Endothelial cell of umbilical vein (primary cell): ENCODE results near the gene ABCA7. TPM values are rescaled to one million over a fixed set of nuclear protein-coding genes. Genes with fewer than 3 reads are reported as not detected.

Experiments used
- BruUV-seq: library from RNA; stranded (reverse); fragments of 400-500 nt; replicated peaks from 2 replicates; lab custom pipeline; 2021; lab: Mats Ljungman, UMichigan
- CTCF ChIA-PET: fragments of 300-600, 350-600 bp; sonication (Branson Sonifier 250); formaldehyde crosslinking; loops from one replicate; lab custom pipeline; 2021; ENCODE audit warnings: antibody characterized with exemption, inconsistent platforms; lab: Charles Lee
- POLR2A ChIA-PET: fragments of 300-600, 350-600 bp; sonication (Branson Sonifier 250); formaldehyde crosslinking; loops from one replicate; lab custom pipeline; 2021; ENCODE audit warnings: antibody characterized with exemption, inconsistent platforms; lab: Charles Lee
- DNase-seq: peaks from one replicate; pipeline ENCODE4 v3.0.0-alpha.2; 2011; ENCODE audit warnings: low read depth, low spot score
- FAIRE-seq: peaks from 2 replicates; lab custom pipeline; 2011; peaks lifted over from hg19 to GRCh38; lab: Jason Lieb, UNC
- H2AFZ ChIP-seq: 2 replicates; pipeline ENCODE4 v1.6.0; 2012; ENCODE audit warnings: low read depth, low read length, control low read depth, inconsistent platforms
- H3K27ac ChIP-seq: 2 replicates; pipeline ENCODE4 v1.5.1; 2011; ENCODE audit warnings: low read depth, mild to moderate bottlenecking, control low read depth, low read length, moderate library complexity; ENCODE audit not compliant: insufficient read depth
- H3K27me3 ChIP-seq, 2 experiments: 2 replicates each; pipeline versions ENCODE4 v1.6.0 to v1.6.1; 2011; ENCODE audit warnings: low read length in 2 of 2, mixed read lengths in 1 of 2; ENCODE audit not compliant: control insufficient read depth in 2 of 2, insufficient read depth in 2 of 2
- H3K36me3 ChIP-seq, 2 experiments: 2 replicates in 1 of 2; 3 replicates in 1 of 2; pipeline ENCODE4 v1.5.1; 2011; ENCODE audit warnings: low read length in 2 of 2, mild to moderate bottlenecking in 1 of 2, moderate library complexity in 1 of 2; ENCODE audit not compliant: control insufficient read depth in 2 of 2, insufficient read depth in 2 of 2; ENCODE audit errors: extremely low read depth in 1 of 2
- H3K4me1 ChIP-seq: 3 replicates; pipeline ENCODE4 v1.5.1; 2011; ENCODE audit warnings: mild to moderate bottlenecking, low read length; ENCODE audit not compliant: control insufficient read depth, insufficient read depth; ENCODE audit errors: extremely low read depth
- H3K4me2 ChIP-seq: 2 replicates; pipeline ENCODE4 v1.6.1; 2011; ENCODE audit warnings: low read length, control low read depth, mixed read lengths; ENCODE audit not compliant: insufficient read depth
- H3K4me3 ChIP-seq, 3 experiments: fragments of 200-600 bp in 1 of 3; sonication (generic), shearing (Covaris generic) in 1 of 3; replicated peaks in 1 of 3; 2 replicates each; pipeline ENCODE4 v1.5.1; 2011 to 2016; ENCODE audit warnings: control low read depth in 3 of 3, low read length in 3 of 3, mild to moderate bottlenecking in 2 of 3, inconsistent platforms in 1 of 3, low read depth in 1 of 3, moderate library complexity in 1 of 3; ENCODE audit not compliant: insufficient read depth in 1 of 3
- H3K79me2 ChIP-seq: 2 replicates; pipeline ENCODE4 v1.6.0; 2012; ENCODE audit warnings: low read length, inconsistent platforms; ENCODE audit not compliant: control insufficient read depth, insufficient read depth
- H3K9ac ChIP-seq: replicated peaks from 2 replicates; pipeline ENCODE3; 2011; ENCODE audit warnings: low read length, control low read depth; ENCODE audit not compliant: insufficient read depth; ENCODE audit errors: extremely low read depth
- H3K9me1 ChIP-seq: replicated peaks from 3 replicates; pipeline ENCODE4 v1.6.0; 2011; ENCODE audit warnings: mild to moderate bottlenecking, low read length; ENCODE audit not compliant: control insufficient read depth, insufficient read depth; ENCODE audit errors: extremely low read depth
- H3K9me3 ChIP-seq: replicated peaks from 2 replicates; pipeline ENCODE4 v1.5.1; 2012; ENCODE audit warnings: low read length, inconsistent platforms; ENCODE audit not compliant: control insufficient read depth, insufficient read depth
- H4K20me1 ChIP-seq: replicated peaks from 2 replicates; pipeline ENCODE3; 2011; ENCODE audit warnings: mild to moderate bottlenecking, low read length; ENCODE audit not compliant: control insufficient read depth, insufficient read depth; ENCODE audit errors: extremely low read depth
- EZH2 ChIP-seq: IDR thresholded peaks from 2 replicates; pipeline ENCODE4 v1.6.1; 2012; ENCODE audit warnings: borderline replicate concordance, low read depth, mild to moderate bottlenecking, moderate library complexity, low read length, inconsistent platforms; ENCODE audit not compliant: severe bottlenecking
- FOS ChIP-seq: IDR thresholded peaks from 2 replicates; pipeline ENCODE4 v1.6.1; 2011; ENCODE audit warnings: mild to moderate bottlenecking, low read length, moderate library complexity, borderline replicate concordance; ENCODE audit not compliant: insufficient read depth
- GATA2 ChIP-seq: IDR thresholded peaks from 2 replicates; pipeline ENCODE4 v1.7.0; 2011; ENCODE audit warnings: low read depth, mild to moderate bottlenecking, moderate library complexity, mixed read lengths, low read length; ENCODE audit not compliant: insufficient read length, insufficient read depth
- JUN ChIP-seq: IDR thresholded peaks from 2 replicates; pipeline ENCODE4 v1.6.1; 2011; ENCODE audit warnings: borderline replicate concordance, low read depth; ENCODE audit not compliant: insufficient read length, insufficient read depth
- MYC ChIP-seq: IDR thresholded peaks from one replicate; pipeline ENCODE4 v1.6.1; 2011; ENCODE audit warnings: mild to moderate bottlenecking, low read depth, low read length
- POLR2A ChIP-seq: IDR thresholded peaks from 2 replicates; pipeline ENCODE4 v1.6.1; 2012; ENCODE audit warnings: low read depth, mild to moderate bottlenecking, control low read depth, low read length
- POLR2AphosphoS5 ChIP-seq: IDR thresholded peaks from 2 replicates; pipeline ENCODE4 v1.6.1; 2012; ENCODE audit warnings: low read depth, mild to moderate bottlenecking, control low read depth, low read length, moderate library complexity; ENCODE audit not compliant: insufficient read depth
- dilution Hi-C: fragments of 300-500 bp; cut with MboI; formaldehyde crosslinking; loops from one replicate; pipeline ENCODE4 v1.15.0; 2019; ENCODE audit warnings: low sequenced_read_pairs; ENCODE audit not compliant: extremely low pct_ligation_motif_present
- intact Hi-C: fragments of 100-400 bp; cut with micrococcal nuclease; formaldehyde crosslinking; loops from one replicate; pipeline ENCODE4 v1.10.0; 2022
- polyA plus RNA-seq, 4 experiments: library from polyadenylated mRNA; depleted of rRNA in 3 of 4; stranded (reverse) in 3 of 4; unstranded in 1 of 4; fragments of >200 nt; gene quantifications; 2 replicates each; pipeline versions ENCODE4 v1.2.1 to v1.2.3, GENCODE V29; 2011 to 2012; ENCODE audit warnings: missing spikeins in 1 of 4
- total RNA-seq: library from RNA; stranded (reverse); gene quantifications from 2 replicates; pipeline ENCODE4 v1.2.3, GENCODE V29; 2021
- TF ChIP-seq, protein P1 (sequence below), 2 donors: IDR thresholded peaks; 1 replicate in 1 of 2; 2 replicates in 1 of 2; pipeline ENCODE4 v1.5.1; 2011; ENCODE audit warnings: low read length in 2 of 2, mild to moderate bottlenecking in 2 of 2, moderate library complexity in 2 of 2, control low read depth in 1 of 2, inconsistent platforms in 1 of 2, low read depth in 1 of 2; ENCODE audit not compliant: insufficient read depth in 1 of 2; ENCODE audit errors: extremely low read depth in 1 of 2
- TF ChIP-seq, protein P2 (sequence below): IDR thresholded peaks from 2 replicates; pipeline ENCODE4 v1.6.1; 2011; ENCODE audit not compliant: insufficient read depth, insufficient read length

The ABCA7 gene
- total and polyA plus RNA-seq, 2 donors (not counting 3 experiments of a cell fraction or from before 2014, with no cell fraction given) = 5.7 to 9.8 TPM

DNA sequence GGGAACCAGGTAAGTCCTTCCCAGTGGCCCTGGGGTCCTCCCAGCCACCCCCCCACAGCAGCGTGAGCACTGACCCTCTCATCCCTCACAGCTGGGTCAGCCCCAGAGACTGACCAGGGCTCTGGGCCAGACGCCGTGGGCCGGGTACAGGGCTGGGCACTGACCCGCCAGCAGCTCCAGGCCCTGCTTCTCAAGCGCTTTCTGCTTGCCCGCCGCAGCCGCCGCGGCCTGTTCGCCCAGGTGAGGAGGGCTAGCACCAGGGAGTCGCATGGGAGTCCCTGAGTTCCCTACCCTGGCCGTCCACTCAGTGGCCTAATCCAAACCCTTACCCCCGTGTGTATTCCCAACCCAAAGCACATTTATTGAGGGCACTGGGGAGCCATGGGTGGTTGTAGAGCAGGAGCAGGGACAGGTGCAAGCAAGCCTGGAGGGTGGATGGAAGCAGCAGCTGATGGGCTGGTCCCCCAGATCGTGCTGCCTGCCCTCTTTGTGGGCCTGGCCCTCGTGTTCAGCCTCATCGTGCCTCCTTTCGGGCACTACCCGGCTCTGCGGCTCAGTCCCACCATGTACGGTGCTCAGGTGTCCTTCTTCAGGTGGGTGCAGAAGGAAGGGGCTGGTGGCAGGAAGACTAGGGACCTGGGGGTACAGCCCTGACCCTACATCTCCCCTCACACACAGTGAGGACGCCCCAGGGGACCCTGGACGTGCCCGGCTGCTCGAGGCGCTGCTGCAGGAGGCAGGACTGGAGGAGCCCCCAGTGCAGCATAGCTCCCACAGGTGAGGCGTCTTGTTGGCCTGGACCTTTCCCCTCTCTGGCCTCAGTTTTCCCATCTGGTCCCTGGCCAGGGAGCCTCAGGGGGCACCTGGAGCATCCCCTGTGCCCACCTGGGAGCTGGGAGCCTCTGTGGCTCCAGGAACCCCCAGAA lies 14.5 kb downstream of the ABCA7 start:
- no TSS peak for BruUV-seq
- Histone ChIP-seq H3K4me2 (no peak overlapping the region), H3K9me1 (no peaks in the 10 kb centered on the region), H2AFZ (no peak overlapping the region), H4K20me1 (no peaks in the 10 kb centered on the region), H3K4me3 (no peak overlapping the region), H3K4me1 (no peaks in the 10 kb centered on the region), H3K9ac (no peak overlapping the region), H3K27me3 (no peaks in the 10 kb centered on the region), H3K9me3 (no peaks in the 10 kb centered on the region), H3K27ac (no peak overlapping the region), H3K36me3 (no peaks in the 10 kb centered on the region), H3K79me2 (no peaks in the 10 kb centered on the region)
- intact Hi-C loops (no loop called here), dilution Hi-C loops (no loop called here)
- no peak for TF ChIP-seq POLR2A
- TF ChIP-seq, protein P1, sequence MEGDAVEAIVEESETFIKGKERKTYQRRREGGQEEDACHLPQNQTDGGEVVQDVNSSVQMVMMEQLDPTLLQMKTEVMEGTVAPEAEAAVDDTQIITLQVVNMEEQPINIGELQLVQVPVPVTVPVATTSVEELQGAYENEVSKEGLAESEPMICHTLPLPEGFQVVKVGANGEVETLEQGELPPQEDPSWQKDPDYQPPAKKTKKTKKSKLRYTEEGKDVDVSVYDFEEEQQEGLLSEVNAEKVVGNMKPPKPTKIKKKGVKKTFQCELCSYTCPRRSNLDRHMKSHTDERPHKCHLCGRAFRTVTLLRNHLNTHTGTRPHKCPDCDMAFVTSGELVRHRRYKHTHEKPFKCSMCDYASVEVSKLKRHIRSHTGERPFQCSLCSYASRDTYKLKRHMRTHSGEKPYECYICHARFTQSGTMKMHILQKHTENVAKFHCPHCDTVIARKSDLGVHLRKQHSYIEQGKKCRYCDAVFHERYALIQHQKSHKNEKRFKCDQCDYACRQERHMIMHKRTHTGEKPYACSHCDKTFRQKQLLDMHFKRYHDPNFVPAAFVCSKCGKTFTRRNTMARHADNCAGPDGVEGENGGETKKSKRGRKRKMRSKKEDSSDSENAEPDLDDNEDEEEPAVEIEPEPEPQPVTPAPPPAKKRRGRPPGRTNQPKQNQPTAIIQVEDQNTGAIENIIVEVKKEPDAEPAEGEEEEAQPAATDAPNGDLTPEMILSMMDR (IDR thresholded peaks at IDR 0.05; ENCODE audit: extremely low read depth in 1 of 2, insufficient read depth in 1 of 2, low read depth in 1 of 2, low read length in 2 of 2) = no peak
- no peak for TF ChIP-seq JUN
- no peak for TF ChIP-seq POLR2AphosphoS5
- no peak for TF ChIP-seq EZH2
- TF ChIP-seq GATA2 = no peak
- TF ChIP-seq, protein P2, sequence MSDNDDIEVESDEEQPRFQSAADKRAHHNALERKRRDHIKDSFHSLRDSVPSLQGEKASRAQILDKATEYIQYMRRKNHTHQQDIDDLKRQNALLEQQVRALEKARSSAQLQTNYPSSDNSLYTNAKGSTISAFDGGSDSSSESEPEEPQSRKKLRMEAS = no peak
- TF ChIP-seq MYC = no peak
- TF ChIP-seq FOS = no peak
- FAIRE-seq = no peak
- ChIA-PET CTCF (interaction anchor here (1.8 kb wide), 1 partner anchor 123 kb away, joined by 4 read pairs; no protein-coding TSS in a partner anchor), POLR2A (no interaction called here)
- DNase-seq = no peak
